GM12865 (cell line): ENCODE data around the gene SLC17A6.

Experiments
- DNase-seq: peaks from one replicate; pipeline ENCODE4 v3.0.0; 2010; ENCODE audit warnings: low read depth
- H3K4me3 ChIP-seq: 2 replicates; pipeline ENCODE4 v1.5.1; 2011; ENCODE audit warnings: mild to moderate bottlenecking, low read depth, low read length, control low read depth
- CTCF ChIP-seq: IDR thresholded peaks from 2 replicates; pipeline ENCODE4 v1.5.1; 2011; ENCODE audit warnings: low read length, control low read depth, low read depth, inconsistent platforms; ENCODE audit not compliant: insufficient read depth; ENCODE audit errors: missing control alignments

The SLC17A6 gene

GRCh38 chr11:22415476-22415875 lies 77.3 kb downstream of the SLC17A6 start:
- no peak overlapping the region for H3K4me3 ChIP-seq
- DNase-seq: no peak
- no peak for TF ChIP-seq CTCF

GRCh38 chr11:22416462-22416861 lies 78.3 kb downstream of the SLC17A6 start:
- DNase-seq: no peak
- TF ChIP-seq CTCF: no peak
- H3K4me3 ChIP-seq: no peak overlapping the region

GRCh38 chr11:22426915-22427314 lies 88.7 kb downstream of the SLC17A6 start:
- no peak overlapping the region for H3K4me3 ChIP-seq
- DNase-seq: no peak
- no peak for TF ChIP-seq CTCF
